Bronchial epithelial cell (primary cell): ENCODE measurements around the gene C1QTNF6. TPM values are rescaled to one million over a fixed set of nuclear protein-coding genes. Genes with fewer than 3 reads are reported as not detected.

ENCODE experiments used
- DNase-seq: peaks from one replicate; pipeline ENCODE4 v3.0.0-alpha.2; 2010; ENCODE audit warnings: low read depth
- FAIRE-seq: peaks from 2 replicates; lab custom pipeline; 2011; peaks lifted over from hg19 to GRCh38; lab: Jason Lieb, UNC
- H3K27me3 ChIP-seq: 2 replicates; pipeline ENCODE4 v1.5.1; 2011; ENCODE audit warnings: low read length; ENCODE audit not compliant: control insufficient read depth, insufficient read depth
- H3K36me3 ChIP-seq: 2 replicates; pipeline ENCODE4 v1.5.1; 2011; ENCODE audit warnings: low read length; ENCODE audit not compliant: control insufficient read depth, insufficient read depth
- H3K4me3 ChIP-seq: 2 replicates; pipeline ENCODE4 v1.5.1; 2011; ENCODE audit warnings: mild to moderate bottlenecking, low read depth, low read length, control low read depth
- CTCF ChIP-seq: IDR thresholded peaks from 2 replicates; pipeline ENCODE4 v1.5.1; 2011; ENCODE audit warnings: mild to moderate bottlenecking, moderate library complexity, low read length, control low read depth, inconsistent platforms; ENCODE audit not compliant: insufficient read depth, severe bottlenecking
- total RNA-seq: library from RNA; depleted of rRNA; stranded (reverse); fragments of >200 nt; gene quantifications from 2 replicates; pipeline ENCODE4 v1.2.1, GENCODE V29; 2014

Gene C1QTNF6
- total RNA-seq, 1 donor from 2014 or later = 2.9 TPM

- Histone ChIP-seq H3K4me3 (no peak overlapping the region), H3K36me3 (no peaks in the 10 kb centered on the region), H3K27me3 (no peaks in the 10 kb centered on the region)
- DNase-seq (peak; percentile 25), FAIRE-seq (no peak)
- no peak for TF ChIP-seq CTCF
Measured at GRCh38 chr22:37154925-37155712, 32.9 kb downstream of the C1QTNF6 start.

- Histone ChIP-seq H3K36me3 (no peaks in the 10 kb centered on the region), H3K27me3 (no peaks in the 10 kb centered on the region), H3K4me3 (no peak overlapping the region)
- FAIRE-seq = no peak
- TF ChIP-seq CTCF = no peak
- no peak for DNase-seq
Measured at GRCh38 chr22:37153901-37154300, 34.1 kb downstream of the C1QTNF6 start.

GRCh38 chr22:37151401-37151800 is 36.6 kb downstream of the C1QTNF6 start:
- H3K36me3 ChIP-seq = no peaks in the 10 kb centered on the region
- H3K27me3 ChIP-seq = no peaks in the 10 kb centered on the region
- H3K4me3 ChIP-seq = no peak overlapping the region
- FAIRE-seq = no peak
- DNase-seq = no peak
- no peak for TF ChIP-seq CTCF

GRCh38 chr22:37150701-37151100 is 37.3 kb downstream of the C1QTNF6 start:
- TF ChIP-seq CTCF = no peak
- Histone ChIP-seq H3K27me3 (no peaks in the 10 kb centered on the region), H3K4me3 (no peak overlapping the region), H3K36me3 (no peaks in the 10 kb centered on the region)
- FAIRE-seq (no peak), DNase-seq (no peak)

- FAIRE-seq (no peak), DNase-seq (no peak)
- H3K27me3 ChIP-seq = no peaks in the 10 kb centered on the region
- no peak overlapping the region for H3K4me3 ChIP-seq
- no peak for TF ChIP-seq CTCF
- H3K36me3 ChIP-seq = no peaks in the 10 kb centered on the region
Measured at GRCh38 chr22:37148742-37149665, 39.0 kb downstream of the C1QTNF6 start.
